Left ventricle myocardium inferior (tissue), 1 donor: ENCODE data around the gene UGT1A10. TPM values are rescaled to one million over a fixed set of nuclear protein-coding genes. Genes with fewer than 3 reads are reported as not detected.
"Not testable (repeated sequence)": the region's sequence is repeated elsewhere in the genome, so short reads cannot be mapped to it uniquely, and the experiment has no call there.

Source experiments
- DNase-seq: peaks from one replicate; pipeline ENCODE4 v3.0.0-alpha.2; 2020
- H3K27ac ChIP-seq: fragments of 200-600 bp; replicated peaks from 2 replicates; pipeline ENCODE4 v1.8.0; 2021
- H3K27me3 ChIP-seq: fragments of 200-600 bp; 2 replicates; pipeline ENCODE4 v1.8.0; 2021; ENCODE audit warnings: low read depth
- H3K36me3 ChIP-seq: fragments of 200-600 bp; 2 replicates; pipeline ENCODE4 v1.8.0; 2021
- H3K4me1 ChIP-seq: fragments of 200-600 bp; 2 replicates; pipeline ENCODE4 v1.8.0; 2021
- H3K4me3 ChIP-seq: fragments of 200-600 bp; 2 replicates; pipeline ENCODE4 v1.8.0; 2021; ENCODE audit warnings: mild to moderate bottlenecking, moderate library complexity
- H3K9me3 ChIP-seq: fragments of 200-600 bp; replicated peaks from 2 replicates; pipeline ENCODE4 v1.8.0; 2021
- CTCF ChIP-seq: fragments of 200-600 bp; IDR thresholded peaks from 2 replicates; pipeline ENCODE4 v1.8.0; 2021; ENCODE audit warnings: antibody characterized with exemption, mild to moderate bottlenecking, borderline replicate concordance
- intact Hi-C: fragments of 100-400 bp; cut with micrococcal nuclease; formaldehyde crosslinking; loops from one replicate; pipeline ENCODE4 v1.11.0; 2022
- total RNA-seq: library from RNA; stranded (reverse); fragmentation: NEBNext Ultra II Directional; extraction: Animal tissue kit (Norgen Biotek cat#: 25700); gene quantifications from one replicate; pipeline ENCODE4 v1.2.1, GENCODE V29; 2021
- donor health status: DM: no; HTN: yes; CAD: no; lungs with severe emphysema.

UGT1A10 gene
- total RNA-seq, 1 donor from 2014 or later: not detected

- H3K27ac ChIP-seq: no peak overlapping the region
- intact Hi-C loops: no loop called here
Observed at GRCh38 chr2:233747283-233747544, 111.0 kb downstream of the UGT1A10 start.

GRCh38 chr2:233750689-233751088 lies 114.4 kb downstream of the UGT1A10 start:
- H3K9me3 ChIP-seq: peaks cover 13% of the 10 kb centered on the region
- H3K4me1 ChIP-seq: not testable (repeated sequence)

More at GRCh38 chr2:233747283-233747544, 111.0 kb downstream of the UGT1A10 start:
- H3K27me3 ChIP-seq: peaks cover 40% of the 10 kb centered on the region
- no peaks in the 10 kb centered on the region for H3K4me1 ChIP-seq
- DNase-seq: no peak
- H3K36me3 ChIP-seq: no peaks in the 10 kb centered on the region
- no peak overlapping the region for H3K4me3 ChIP-seq
- no peak for TF ChIP-seq CTCF
- H3K9me3 ChIP-seq: peaks cover 13% of the 10 kb centered on the region

GRCh38 chr2:233751212-233752009 lies 115.2 kb downstream of the UGT1A10 start:
- H3K36me3 ChIP-seq, DNase-seq, intact Hi-C loops, H3K4me1 ChIP-seq, H3K4me3 ChIP-seq, H3K27ac ChIP-seq: not testable (repeated sequence)
- peaks cover 37% of the 10 kb centered on the region for H3K27me3 ChIP-seq
- H3K9me3 ChIP-seq: peaks cover 13% of the 10 kb centered on the region

More at GRCh38 chr2:233750689-233751088, 114.4 kb downstream of the UGT1A10 start:
- H3K4me3 ChIP-seq, H3K27ac ChIP-seq, H3K36me3 ChIP-seq, intact Hi-C loops, DNase-seq: not testable (repeated sequence)
- H3K27me3 ChIP-seq: peaks cover 43% of the 10 kb centered on the region

- intact Hi-C loops: no loop called here
- H3K4me1 ChIP-seq: no peaks in the 10 kb centered on the region
- no peaks in the 10 kb centered on the region for H3K36me3 ChIP-seq
- no peak for TF ChIP-seq CTCF
- peaks cover 19% of the 10 kb centered on the region for H3K27me3 ChIP-seq
- peaks cover 13% of the 10 kb centered on the region for H3K9me3 ChIP-seq
- no peak for DNase-seq
- H3K4me3 ChIP-seq: no peak overlapping the region
- no peak overlapping the region for H3K27ac ChIP-seq
Observed at GRCh38 chr2:233754872-233755611, 118.8 kb downstream of the UGT1A10 start.

- Histone ChIP-seq H3K4me1 (no peaks in the 10 kb centered on the region), H3K36me3 (no peaks in the 10 kb centered on the region), H3K4me3 (no peak overlapping the region), H3K27ac (no peak overlapping the region), H3K27me3 (peaks cover 12% of the 10 kb centered on the region), H3K9me3 (no peaks in the 10 kb centered on the region)
- no peak for TF ChIP-seq CTCF
- DNase-seq: no peak
- intact Hi-C loops: no loop called here
Observed at GRCh38 chr2:233756429-233757081, 120.3 kb downstream of the UGT1A10 start.

GRCh38 chr2:233758141-233758540 lies 121.9 kb downstream of the UGT1A10 start:
- intact Hi-C loops: no loop called here
- no peaks in the 10 kb centered on the region for H3K9me3 ChIP-seq
- H3K4me3 ChIP-seq: no peak overlapping the region
- peaks cover 24% of the 10 kb centered on the region for H3K27me3 ChIP-seq
- H3K4me1 ChIP-seq: no peaks in the 10 kb centered on the region
- no peak overlapping the region for H3K27ac ChIP-seq
- DNase-seq: no peak
- no peaks in the 10 kb centered on the region for H3K36me3 ChIP-seq
- no peak for TF ChIP-seq CTCF
